SK-N-SH treated with all-trans-retinoic acid at 6 μM for 48 hours (cell line): Measurements from ENCODE around the gene ZBTB7C.

Experiments
- BACH2 ChIP-seq: fragments of 250-450 bp; sonication (Bioruptor Pico); IDR thresholded peaks from 2 replicates; pipeline ENCODE4 v1.9.0; 2021; ENCODE audit warnings: mild to moderate bottlenecking, borderline replicate concordance
- CREB5 ChIP-seq: fragments of 250-450 bp; sonication (Bioruptor Pico); IDR thresholded peaks from 2 replicates; pipeline ENCODE4 v1.5.1; 2020; ENCODE audit warnings: low read depth, mild to moderate bottlenecking, moderate library complexity
- ISL1 ChIP-seq: fragments of 250-450 bp; sonication (Bioruptor Pico); IDR thresholded peaks from 2 replicates; pipeline ENCODE4 v2.1.2; 2022; ENCODE audit warnings: mild to moderate bottlenecking, moderate library complexity
- PPARA ChIP-seq: fragments of 250-450 bp; sonication (Bioruptor Pico); IDR thresholded peaks from 2 replicates; pipeline ENCODE4 v1.5.0; 2020; ENCODE audit warnings: mild to moderate bottlenecking, borderline replicate concordance
- RARB ChIP-seq: fragments of 250-450 bp; sonication (Bioruptor Pico); IDR thresholded peaks from 2 replicates; pipeline ENCODE4 v1.8.0; 2021; ENCODE audit warnings: mild to moderate bottlenecking, moderate library complexity
- SNAI2 ChIP-seq: fragments of 250-450 bp; sonication (Bioruptor Pico); IDR thresholded peaks from 2 replicates; pipeline ENCODE4 v1.5.0; 2020; ENCODE audit warnings: mild to moderate bottlenecking, moderate library complexity
- TOX ChIP-seq: fragments of 250-450 bp; sonication (Bioruptor Pico); IDR thresholded peaks from 2 replicates; pipeline ENCODE4 v1.8.0; 2021; ENCODE audit warnings: mild to moderate bottlenecking, moderate library complexity, borderline replicate concordance
- ZFP3 ChIP-seq: fragments of 250-450 bp; sonication (Bioruptor Pico); IDR thresholded peaks from 2 replicates; pipeline ENCODE4 v1.5.0; 2020; ENCODE audit warnings: mild to moderate bottlenecking, moderate library complexity
- ZFP30 ChIP-seq: fragments of 450-650 bp; formaldehyde crosslinking; IDR thresholded peaks from 2 replicates; pipeline ENCODE4 v1.5.0; 2022; ENCODE audit warnings: mild to moderate bottlenecking, moderate library complexity
- ZNF565 ChIP-seq: fragments of 450-650 bp; formaldehyde crosslinking; conservative IDR thresholded peaks from 2 replicates; pipeline ENCODE4 v1.5.0; 2020; ENCODE audit warnings: low read depth, mild to moderate bottlenecking, moderate library complexity
- ZNF8 ChIP-seq: fragments of 450-650 bp; formaldehyde crosslinking; IDR thresholded peaks from 2 replicates; pipeline ENCODE4 v1.5.0; 2020; ENCODE audit warnings: mild to moderate bottlenecking, moderate library complexity
- TF ChIP-seq, protein P1 (sequence below): fragments of 250-450 bp; sonication (Bioruptor Pico); IDR thresholded peaks from 2 replicates; pipeline ENCODE4 v1.8.0; 2020; ENCODE audit warnings: mild to moderate bottlenecking, moderate library complexity, borderline replicate concordance
- TF ChIP-seq, protein P2 (sequence below): fragments of 250-450 bp; sonication (Bioruptor Pico); IDR thresholded peaks from 2 replicates; pipeline ENCODE4 v1.5.0; 2020; ENCODE audit warnings: mild to moderate bottlenecking, moderate library complexity

- TF ChIP-seq ZFP3 (CRISPR knock-in tag) (no peak), PPARA (no peak), ZNF8 (CRISPR knock-in tag) (no peak), ZFP30 (CRISPR knock-in tag) (no peak), TOX (CRISPR knock-in tag) (no peak), BACH2 (CRISPR knock-in tag) (no peak), ZNF565 (no peak), RARB (CRISPR knock-in tag) (no peak), ISL1 (CRISPR knock-in tag) (no peak), SNAI2 (CRISPR knock-in tag) (no peak), CREB5 (CRISPR knock-in tag) (no peak)
- TF ChIP-seq, protein P1, sequence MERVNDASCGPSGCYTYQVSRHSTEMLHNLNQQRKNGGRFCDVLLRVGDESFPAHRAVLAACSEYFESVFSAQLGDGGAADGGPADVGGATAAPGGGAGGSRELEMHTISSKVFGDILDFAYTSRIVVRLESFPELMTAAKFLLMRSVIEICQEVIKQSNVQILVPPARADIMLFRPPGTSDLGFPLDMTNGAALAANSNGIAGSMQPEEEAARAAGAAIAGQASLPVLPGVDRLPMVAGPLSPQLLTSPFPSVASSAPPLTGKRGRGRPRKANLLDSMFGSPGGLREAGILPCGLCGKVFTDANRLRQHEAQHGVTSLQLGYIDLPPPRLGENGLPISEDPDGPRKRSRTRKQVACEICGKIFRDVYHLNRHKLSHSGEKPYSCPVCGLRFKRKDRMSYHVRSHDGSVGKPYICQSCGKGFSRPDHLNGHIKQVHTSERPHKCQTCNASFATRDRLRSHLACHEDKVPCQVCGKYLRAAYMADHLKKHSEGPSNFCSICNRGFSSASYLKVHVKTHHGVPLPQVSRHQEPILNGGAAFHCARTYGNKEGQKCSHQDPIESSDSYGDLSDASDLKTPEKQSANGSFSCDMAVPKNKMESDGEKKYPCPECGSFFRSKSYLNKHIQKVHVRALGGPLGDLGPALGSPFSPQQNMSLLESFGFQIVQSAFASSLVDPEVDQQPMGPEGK (CRISPR knock-in tag) = no peak
- TF ChIP-seq, protein P2, sequence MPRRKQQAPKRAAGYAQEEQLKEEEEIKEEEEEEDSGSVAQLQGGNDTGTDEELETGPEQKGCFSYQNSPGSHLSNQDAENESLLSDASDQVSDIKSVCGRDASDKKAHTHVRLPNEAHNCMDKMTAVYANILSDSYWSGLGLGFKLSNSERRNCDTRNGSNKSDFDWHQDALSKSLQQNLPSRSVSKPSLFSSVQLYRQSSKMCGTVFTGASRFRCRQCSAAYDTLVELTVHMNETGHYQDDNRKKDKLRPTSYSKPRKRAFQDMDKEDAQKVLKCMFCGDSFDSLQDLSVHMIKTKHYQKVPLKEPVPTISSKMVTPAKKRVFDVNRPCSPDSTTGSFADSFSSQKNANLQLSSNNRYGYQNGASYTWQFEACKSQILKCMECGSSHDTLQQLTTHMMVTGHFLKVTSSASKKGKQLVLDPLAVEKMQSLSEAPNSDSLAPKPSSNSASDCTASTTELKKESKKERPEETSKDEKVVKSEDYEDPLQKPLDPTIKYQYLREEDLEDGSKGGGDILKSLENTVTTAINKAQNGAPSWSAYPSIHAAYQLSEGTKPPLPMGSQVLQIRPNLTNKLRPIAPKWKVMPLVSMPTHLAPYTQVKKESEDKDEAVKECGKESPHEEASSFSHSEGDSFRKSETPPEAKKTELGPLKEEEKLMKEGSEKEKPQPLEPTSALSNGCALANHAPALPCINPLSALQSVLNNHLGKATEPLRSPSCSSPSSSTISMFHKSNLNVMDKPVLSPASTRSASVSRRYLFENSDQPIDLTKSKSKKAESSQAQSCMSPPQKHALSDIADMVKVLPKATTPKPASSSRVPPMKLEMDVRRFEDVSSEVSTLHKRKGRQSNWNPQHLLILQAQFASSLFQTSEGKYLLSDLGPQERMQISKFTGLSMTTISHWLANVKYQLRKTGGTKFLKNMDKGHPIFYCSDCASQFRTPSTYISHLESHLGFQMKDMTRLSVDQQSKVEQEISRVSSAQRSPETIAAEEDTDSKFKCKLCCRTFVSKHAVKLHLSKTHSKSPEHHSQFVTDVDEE = no peak
Measured at GRCh38 chr18:48051945-48052840, 357.0 kb downstream of the ZBTB7C start.
